GM18951 (cell line): ENCODE data around the gene ADH7.

Experiments used
- POLR2A ChIP-seq: IDR thresholded peaks from 4 replicates; pipeline ENCODE4 v1.6.1; 2011; ENCODE audit warnings: mild to moderate bottlenecking; ENCODE audit not compliant: insufficient read length, insufficient read depth; ENCODE audit errors: extremely low read depth
- in situ Hi-C: fragments of 300-500 bp; cut with MboI; formaldehyde crosslinking; loops from one replicate; pipeline ENCODE4 v1.12.0; 2022; ENCODE audit warnings: low sequenced_read_pairs, mixed read lengths, inconsistent platforms; ENCODE audit not compliant: unreplicated experiment

Gene ADH7

GRCh38 chr4:99410075-99410474 lies 25.1 kb downstream of the ADH7 start:
- in situ Hi-C loops, result no loop called here
- no peak for TF ChIP-seq POLR2A

- TF ChIP-seq POLR2A, result no peak
- in situ Hi-C loops, result loop anchor here (10.0 kb wide), 1 partner anchor 284 kb away; no protein-coding TSS in a partner anchor
These were observed 26.8 kb downstream of the ADH7 start for GRCh38 chr4:99408346-99408745.

GRCh38 chr4:99405433-99406115 lies 29.6 kb downstream of the ADH7 start:
- in situ Hi-C loops, result loop anchor here (10.0 kb wide), 1 partner anchor 281 kb away; no protein-coding TSS in a partner anchor
- no peak for TF ChIP-seq POLR2A

- in situ Hi-C loops, result loop anchor here (10.0 kb wide), 1 partner anchor 280 kb away; no protein-coding TSS in a partner anchor
- peak; percentile 12 for TF ChIP-seq POLR2A
These were observed 30.4 kb downstream of the ADH7 start for GRCh38 chr4:99404595-99405287.

- TF ChIP-seq POLR2A, result no peak
- in situ Hi-C loops, result loop anchor here (10.0 kb wide), 1 partner anchor 279 kb away; no protein-coding TSS in a partner anchor
These were observed 31.6 kb downstream of the ADH7 start for GRCh38 chr4:99403380-99404184.

- no peak for TF ChIP-seq POLR2A
These were observed 32.4 kb downstream of the ADH7 start for GRCh38 chr4:99402765-99403164.

GRCh38 chr4:99400831-99401230 lies 34.3 kb downstream of the ADH7 start:
- TF ChIP-seq POLR2A, result no peak
- in situ Hi-C loops, result loop anchor here (10.0 kb wide), 1 partner anchor 276 kb away; no protein-coding TSS in a partner anchor

More at GRCh38 chr4:99402765-99403164, 32.4 kb downstream of the ADH7 start:
- in situ Hi-C loops, result loop anchor here (10.0 kb wide), 1 partner anchor 278 kb away; no protein-coding TSS in a partner anchor

GRCh38 chr4:99399017-99399416 lies 36.1 kb downstream of the ADH7 start:
- TF ChIP-seq POLR2A, result no peak

GRCh38 chr4:99395595-99396364 lies 39.4 kb downstream of the ADH7 start:
- TF ChIP-seq POLR2A, result no peak
- in situ Hi-C loops, result no loop called here

More at GRCh38 chr4:99399017-99399416, 36.1 kb downstream of the ADH7 start:
- in situ Hi-C loops, result no loop called here

- no peak for TF ChIP-seq POLR2A
- in situ Hi-C loops, result no loop called here
These were observed 40.2 kb downstream of the ADH7 start for GRCh38 chr4:99394896-99395295.

- no peak for TF ChIP-seq POLR2A
- in situ Hi-C loops, result no loop called here
These were observed 45.1 kb downstream of the ADH7 start for GRCh38 chr4:99390055-99390454.

- no peak for TF ChIP-seq POLR2A
- in situ Hi-C loops, result no loop called here
These were observed 45.5 kb downstream of the ADH7 start for GRCh38 chr4:99389606-99390005.
